Activated CD4-positive, alpha-beta T cell treated with anti-CD3 and anti-CD28 coated beads, Interleukin-2, amount 50 U/mL, for 48 hours (primary cell): ENCODE results near the gene PHF21A.
"Not testable (repeated sequence)": the region's sequence is repeated elsewhere in the genome, so short reads cannot be mapped to it uniquely, and the experiment has no call there.

Source experiments
- DNase-seq, 2 experiments: peaks; one replicate each; pipeline ENCODE4 v3.0.0-alpha.2; 2020

PHF21A gene

DNA sequence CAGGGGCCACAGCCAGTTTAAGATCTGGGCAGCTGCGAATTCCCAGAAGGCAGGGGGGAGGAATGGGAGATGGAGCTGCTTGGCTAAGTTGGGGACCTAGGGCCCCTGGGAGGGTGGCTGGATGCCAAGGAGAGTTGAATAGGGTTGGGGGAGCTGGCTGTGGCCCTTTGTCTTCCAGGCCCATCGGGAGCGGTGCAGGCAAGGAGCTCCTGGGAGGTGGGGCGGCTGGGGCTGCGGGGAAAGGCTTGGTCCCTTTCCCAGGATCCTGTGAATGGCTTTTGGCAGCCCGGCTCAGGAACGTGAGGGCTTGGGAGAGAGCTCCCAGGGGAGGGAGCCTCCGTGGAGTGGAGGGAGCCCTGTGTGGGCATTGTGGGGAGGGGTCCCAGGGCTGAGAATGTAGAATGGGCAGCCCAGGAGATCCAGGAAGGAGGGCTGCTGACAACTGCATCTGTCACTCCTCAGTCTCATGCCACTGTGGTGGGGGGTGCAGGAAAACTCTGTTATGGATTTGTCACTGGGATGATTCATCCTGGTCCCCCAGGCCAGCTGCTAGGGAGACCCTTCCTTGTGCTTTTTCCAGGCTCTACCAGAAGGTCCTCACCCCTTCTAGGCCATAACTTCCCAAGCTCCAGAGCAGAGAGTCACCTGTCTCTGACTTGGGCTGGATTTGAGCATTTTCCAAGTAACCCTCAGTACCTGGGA is 220.2 kb downstream of the PHF21A start:
- DNase-seq = no peak

DNA sequence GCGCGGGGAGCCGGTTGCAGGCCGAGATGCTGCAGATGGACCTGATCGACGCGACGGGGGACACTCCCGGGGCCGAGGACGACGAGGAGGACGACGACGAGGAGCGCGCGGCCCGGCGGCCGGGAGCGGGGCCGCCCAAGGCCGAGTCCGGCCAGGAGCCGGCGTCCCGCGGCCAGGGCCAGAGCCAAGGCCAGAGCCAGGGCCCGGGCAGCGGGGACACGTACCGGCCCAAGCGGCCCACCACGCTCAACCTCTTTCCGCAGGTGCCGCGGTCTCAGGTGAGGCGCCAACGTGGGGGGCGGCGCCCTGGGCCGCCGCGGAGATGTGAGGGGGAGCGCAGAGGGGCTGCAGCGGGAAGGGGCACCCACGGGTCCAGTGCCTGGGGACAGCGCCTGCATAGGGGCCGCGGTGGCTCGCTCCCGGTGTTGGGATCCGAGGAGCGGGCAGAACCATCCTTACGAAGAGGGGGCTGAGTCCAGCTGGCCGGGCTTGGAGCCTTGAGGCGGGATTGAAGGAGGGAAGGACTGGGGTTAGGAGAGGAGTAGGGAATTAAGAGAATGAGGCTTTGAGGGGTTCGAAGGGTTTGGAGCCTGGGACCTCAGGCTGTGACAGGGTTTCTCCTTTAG is 221.0 kb downstream of the PHF21A start:
- not testable (repeated sequence) for DNase-seq

DNA sequence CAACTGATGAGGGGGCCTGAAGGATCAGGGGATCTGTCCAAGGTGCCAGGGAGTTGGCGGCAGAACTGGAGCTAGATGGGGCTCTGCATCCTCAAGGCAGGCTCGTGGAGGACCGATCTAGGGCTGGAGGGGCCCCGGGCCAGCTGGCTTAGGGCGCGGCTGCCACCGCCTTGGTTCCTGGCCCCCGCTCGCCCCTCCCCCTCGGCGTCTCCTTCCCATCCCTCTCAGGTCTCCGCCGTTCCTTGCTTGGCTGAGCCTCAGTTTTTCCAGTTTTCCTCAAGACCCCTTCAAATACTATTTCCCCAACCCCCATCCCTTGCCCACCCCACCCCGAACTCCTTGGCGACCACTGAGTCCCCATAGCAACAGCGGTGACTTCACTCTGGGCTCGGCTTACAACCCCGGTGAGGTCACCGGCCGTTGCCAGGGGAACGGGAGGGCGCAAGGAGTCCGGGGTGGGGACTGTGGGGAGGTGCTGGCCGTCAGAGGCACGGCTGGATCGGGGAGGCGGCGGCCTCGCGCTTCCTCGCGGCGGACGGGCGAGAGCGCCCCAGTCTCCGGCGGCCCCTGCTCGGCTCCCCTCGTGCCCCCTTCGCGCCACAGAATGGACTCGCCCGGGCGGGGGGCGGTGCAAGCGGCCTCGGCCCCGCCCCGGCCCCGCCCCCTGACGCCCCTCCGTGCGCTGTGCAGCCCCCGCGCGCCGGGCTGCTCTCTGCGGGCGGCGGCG is 221.6 kb downstream of the PHF21A start:
- peak; percentile 65 to 69 for DNase-seq

DNA sequence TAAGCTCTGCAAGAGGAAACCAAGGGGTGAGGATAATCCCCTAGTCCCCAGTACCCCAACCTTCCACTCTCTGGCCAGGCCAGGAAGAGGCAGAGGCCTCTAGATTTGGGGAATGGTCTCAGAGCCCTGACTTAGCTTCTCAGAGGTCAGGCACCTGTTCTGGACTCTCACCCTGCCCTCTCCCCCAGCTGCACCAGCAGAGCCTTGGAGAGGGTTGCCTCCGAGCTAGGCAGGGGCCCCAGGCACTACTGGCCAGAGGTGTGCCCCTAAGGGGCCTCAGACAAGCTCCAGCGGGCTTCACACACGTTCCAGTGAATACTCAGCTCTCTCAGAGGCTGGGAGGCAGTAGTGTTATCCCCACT is 222.2 kb downstream of the PHF21A start:
- no peak for DNase-seq

DNA sequence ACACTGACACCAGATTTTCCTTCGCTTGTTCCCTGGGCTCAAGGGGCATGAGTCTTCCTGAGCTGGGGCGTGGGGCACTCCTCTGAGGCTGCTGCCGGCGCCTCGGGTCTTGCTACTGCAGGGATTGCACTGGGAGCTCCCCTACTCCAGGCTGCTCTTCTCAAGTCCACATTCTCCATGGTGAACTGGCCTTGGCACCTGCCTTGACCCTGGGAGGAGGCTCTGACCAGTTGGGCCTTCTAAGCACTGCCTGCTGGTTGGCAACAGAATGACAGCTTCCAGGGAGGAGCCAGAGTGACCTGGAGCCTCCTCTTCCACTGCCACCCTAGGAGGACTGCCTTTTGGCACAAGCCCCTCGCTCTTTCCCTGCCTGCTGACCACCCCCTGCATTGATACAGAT is 223.7 kb downstream of the PHF21A start:
- DNase-seq = no peak

DNA sequence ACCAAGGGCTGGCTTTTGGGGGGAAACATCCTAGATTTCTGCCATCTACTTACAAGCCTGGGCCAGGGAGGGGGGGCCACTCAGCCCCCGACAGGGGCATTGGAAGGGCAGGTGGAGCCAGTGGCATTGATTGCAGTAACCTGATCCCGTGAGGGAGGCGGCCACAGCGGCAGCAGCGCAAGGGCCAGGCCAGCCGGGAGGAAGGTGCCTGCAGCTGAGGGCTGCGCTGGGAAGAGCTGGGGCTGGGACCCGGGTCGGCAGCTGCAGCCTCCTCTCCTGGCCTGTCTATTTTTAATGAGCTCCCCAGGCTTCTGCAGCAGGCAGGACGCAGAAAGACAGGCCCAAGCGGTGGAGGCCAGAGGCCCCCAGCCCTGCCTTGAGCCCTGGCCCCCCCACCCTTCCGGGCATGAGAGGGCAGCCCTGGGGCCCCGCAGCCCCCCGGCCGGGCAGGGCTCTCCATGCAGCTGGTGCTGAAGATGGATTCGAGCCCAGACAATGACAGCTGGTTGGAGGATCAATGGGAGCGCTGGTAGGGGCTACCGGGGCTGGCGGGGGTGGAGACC is 224.8 kb downstream of the PHF21A start:
- no peak for DNase-seq

DNA sequence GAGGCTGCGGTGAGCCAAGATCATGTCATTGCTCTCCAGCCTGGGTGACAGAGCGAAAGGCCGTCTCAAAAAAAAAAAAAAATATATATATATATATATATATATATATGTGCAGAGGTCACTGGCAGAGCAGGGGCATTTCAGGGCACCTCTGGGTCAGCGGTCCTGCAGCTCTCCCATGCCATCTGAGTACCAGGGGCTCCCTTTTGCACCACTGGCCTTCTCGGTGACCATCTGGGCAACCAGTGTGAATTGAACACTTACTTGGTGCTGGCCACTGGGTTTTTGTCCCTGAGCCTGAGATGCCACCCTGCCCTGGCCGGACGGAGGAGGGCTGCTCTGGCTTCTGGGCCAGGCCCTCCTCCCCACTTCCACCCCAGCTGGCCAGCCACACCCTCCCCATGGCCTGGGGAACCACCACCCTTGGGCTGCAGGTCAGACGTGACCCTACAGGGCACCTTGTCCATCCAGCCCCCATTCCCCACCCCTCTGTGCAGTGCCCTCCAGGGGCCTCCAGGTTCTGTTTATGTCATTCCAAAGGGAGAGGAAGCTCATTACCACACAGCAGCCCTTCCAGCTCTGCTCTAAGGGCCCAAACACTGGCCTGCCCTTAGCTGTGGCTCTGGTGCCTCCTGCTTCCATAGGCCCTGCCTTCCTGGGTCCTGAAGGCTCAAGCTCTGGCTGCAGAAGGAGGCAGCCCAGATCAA is 225.5 kb downstream of the PHF21A start:
- no peak for DNase-seq

DNA sequence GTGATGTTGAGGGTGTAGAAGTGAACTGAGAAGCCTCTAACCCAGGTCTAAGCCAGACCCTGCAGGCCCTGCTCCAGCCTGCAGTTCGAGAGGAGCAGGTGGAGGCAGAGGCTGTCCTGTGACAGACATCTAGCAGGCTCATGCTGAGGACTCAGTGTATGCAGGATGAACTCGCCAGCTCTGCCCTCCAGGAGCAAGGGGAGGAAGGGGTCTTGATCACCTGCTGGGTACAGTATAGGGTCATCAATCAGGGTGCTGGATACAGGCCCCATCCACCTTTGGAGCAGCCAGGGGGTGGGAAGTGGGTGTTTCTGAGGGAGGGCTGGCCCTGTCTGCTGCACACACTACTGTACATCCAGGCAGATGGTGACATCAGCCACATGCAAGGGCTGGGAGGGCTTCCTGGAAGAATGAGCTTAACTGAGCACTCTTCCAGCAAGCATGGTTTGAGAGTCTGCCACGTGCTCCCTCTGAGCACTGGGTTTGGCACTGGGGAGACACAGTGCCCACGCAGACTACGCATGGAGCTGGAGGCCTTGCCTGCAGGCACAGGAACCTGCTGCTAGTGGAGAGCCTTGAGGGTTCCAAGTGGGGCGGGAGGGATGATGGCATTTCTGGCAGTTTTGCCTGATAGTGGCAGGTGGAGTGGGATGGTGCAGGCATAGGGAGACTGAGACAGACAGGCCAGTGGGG is 226.6 kb downstream of the PHF21A start:
- DNase-seq = no peak

DNA sequence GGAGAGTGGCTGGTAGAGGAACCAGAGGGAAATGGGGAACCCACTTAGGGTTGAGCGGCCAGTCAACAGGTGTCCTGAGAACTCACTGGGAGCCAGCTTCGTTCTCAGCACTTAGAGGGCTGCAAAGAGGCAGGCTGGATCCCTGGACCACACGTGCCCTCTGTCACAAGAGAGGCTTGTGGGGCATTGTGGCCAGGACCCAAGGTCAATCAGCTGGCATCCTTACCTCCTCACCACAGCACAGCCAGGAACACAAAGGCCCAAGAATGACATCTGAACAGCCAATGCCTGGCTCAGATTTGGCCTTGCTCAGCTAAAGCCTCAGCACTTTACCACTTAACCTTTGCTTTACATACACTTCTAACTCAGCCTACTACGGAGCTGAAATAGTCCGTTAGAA is 228.4 kb downstream of the PHF21A start:
- no peak for DNase-seq

DNA sequence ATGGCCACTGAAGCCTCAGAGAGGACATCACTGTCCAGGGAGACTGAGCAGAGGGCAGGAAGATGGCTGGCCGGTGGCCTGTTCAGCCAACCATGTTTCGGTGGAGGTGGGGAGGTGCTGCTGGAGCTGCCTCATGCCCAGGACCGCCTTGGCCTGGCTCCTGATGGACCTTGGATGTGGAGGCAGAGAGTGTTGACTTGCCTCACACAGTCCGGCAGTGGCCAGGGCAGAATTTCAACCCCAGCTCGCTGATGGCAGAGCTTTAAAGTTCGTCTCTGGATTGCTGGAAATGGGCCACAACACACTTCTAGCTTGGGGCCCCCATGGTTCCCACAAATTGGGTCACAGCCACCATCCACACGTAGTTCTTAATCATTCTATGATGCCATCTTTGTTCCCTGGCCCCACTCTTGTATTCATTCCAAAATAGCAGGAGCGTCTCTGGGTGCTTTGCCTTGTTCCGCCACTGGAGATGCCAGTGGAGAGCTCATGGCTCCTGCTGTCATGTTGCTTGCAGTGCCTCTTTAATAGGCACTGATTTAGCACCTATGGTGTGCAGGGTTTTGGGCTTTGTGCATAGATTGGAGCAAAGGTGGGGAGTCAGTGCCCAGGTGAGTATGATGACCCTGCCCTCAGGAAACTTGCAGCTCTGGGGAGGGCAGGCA is 230.2 kb downstream of the PHF21A start:
- DNase-seq = no peak

DNA sequence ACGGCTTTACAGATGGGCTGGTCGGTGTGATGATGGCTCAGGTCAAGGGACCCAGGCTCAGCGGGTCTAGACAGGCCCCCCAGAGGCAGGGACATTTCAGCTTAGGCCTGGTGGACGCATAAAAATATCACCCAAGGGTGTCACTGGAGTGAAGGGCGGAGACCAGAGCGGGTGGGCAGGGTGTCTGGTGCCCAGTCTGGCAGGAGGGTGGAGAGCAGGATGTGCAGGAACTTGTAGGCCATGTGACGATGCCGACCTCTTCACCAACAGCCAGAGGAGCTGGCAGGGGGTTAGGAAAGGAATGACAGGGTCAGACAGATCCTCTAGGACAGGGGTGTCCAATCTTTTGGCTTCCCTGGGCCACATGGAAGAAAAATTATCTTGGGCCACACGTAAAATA is 231.3 kb downstream of the PHF21A start:
- no peak for DNase-seq

DNA sequence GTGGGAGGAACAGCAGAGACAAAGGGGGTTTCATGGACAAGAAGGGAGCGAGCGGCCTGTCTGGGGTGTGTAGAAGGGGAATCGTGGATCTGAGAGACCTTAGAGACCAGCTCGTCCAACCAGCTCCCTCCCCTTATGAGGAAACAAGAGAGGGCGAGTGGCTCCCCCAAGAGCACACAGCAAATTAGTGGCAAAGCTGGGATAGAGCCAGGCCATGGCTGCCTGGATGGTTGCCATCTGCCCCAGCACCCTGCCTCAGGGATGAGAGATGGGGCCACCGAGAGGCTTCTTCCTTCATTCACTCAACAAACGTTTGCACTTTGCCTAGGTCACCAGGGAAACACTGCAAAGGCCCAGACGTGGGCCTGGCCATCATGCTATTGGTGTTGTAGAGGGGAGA is 231.7 kb downstream of the PHF21A start:
- DNase-seq = no peak

DNA sequence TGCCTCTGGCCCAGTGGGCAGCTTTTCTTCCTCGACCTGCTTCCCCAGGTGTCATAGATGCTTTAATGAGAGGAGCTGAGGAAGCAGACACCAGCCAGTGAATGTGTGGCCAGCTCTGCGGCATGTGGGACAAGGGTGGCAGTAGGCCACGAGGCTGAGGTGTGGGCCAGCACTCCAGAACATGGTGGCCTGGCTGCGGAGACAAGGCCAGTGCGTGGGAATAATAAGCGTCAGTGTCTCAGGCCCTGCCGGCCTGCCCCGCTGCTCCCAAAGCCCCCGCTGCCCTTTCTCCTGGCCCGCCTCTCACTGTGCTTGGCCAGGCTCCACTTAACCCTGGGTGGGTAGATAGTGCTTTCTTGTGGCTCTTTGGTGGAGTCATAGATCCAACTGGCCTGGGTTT is 233.7 kb downstream of the PHF21A start:
- DNase-seq = no peak

DNA sequence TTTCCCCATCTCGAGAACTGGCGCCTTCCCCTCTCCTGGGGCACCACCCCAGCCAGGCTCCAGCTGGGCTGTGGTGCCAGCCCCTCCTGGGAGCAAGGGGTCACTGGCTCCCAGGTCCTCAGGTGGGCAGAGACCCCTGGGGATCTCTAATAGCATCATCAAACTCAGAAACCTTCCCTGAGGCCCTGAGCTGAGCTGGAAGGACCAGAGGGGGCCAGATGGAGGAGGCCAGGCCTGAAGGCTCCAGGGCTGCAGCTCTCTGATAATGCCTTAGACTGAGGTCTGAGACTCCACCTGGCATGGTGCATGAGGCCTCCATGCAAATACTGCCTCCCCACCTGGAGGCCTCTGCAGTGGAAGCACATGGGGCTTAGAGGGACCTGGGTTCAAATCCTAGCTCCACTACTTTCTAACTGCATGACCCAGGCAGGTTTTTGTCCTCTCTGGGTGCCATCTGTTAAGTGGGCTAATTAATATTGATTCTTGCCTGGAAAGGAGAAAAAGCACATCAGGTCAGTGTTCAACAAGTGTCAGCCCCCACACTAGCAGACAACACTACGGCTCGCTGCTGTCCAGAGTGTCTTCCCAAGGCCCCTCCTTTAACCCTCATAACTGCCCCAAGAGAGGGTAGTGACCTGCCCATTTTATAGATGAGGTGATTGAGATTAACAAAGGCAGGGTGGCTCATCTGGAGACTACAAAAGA is 234.3 kb downstream of the PHF21A start:
- no peak for DNase-seq

DNA sequence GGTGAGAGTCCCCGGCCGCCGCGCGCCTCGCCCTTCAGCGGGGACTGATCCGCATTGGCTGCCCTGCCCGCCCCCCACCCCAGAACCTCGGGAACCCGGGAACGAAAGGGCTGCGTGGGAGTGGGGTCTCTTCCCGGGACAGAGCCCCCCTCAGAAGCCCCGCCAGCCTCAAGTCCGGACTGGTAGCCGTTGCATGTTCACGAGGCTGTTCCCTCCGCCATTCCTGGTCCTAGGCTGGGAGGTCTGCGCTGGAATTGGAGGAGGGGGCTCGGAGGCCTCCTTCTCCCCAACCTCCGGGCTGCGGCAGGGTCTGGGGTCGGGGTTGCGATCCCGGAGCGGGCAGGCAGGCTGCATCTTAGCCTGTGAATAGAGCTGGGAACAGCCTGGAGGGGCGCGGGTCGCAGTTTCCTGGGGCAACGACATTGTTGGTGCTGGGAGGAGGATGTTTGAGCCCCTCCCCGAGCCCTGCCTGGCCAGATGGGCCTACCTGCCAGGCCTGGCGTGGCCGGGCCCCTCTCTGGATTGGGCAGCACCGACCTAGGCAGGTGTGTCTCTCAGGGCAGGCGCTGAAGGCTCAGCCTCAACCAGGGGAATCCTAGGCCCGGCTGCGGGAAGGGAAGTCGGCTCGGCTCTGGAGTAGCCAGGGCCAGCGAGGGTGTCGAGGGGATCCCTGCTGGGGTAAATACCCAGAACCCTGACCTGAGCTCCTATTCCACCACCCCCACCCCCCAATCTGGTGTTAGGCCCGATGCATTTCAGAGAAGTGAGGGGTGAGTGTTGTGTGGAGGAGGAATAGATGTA is 235.1 kb downstream of the PHF21A start:
- no peak for DNase-seq

DNA sequence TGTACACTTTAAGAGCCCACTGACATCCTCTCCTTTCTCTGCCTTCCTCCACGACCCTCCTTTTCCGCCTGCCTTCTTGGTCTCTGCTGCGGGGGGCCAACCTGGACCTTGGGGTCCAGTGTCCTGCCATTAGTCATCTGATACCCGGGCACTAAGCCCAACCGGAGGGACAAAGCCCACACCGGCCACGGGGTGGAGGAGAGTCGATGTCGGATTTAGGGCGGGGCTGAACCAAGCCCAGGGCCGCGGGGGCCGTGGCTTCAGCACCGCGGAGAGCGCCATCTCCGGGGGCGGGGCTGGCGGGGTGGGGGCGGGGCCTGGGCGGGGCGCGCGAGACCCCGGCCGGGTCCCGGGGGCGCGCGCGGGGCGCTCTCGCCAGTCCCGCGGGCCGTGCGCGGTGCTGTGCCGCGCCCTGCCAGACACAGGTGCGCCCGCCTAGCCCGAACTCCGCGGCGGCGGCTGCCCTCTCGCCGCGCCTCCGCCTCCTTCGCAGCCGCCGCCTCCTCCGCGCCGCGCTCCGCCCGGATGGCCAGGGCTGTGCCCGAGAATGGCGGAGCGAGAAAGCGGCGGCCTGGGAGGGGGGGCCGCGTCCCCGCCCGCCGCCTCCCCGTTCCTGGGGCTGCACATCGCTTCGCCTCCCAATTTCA is 235.9 kb downstream of the PHF21A start, which contains the start of gene MAPK8IP1:
TSS of gene MAPK8IP1 (plus strand) at position 378 of the 647 bp plus-strand sequence. CDS start at position 548, 170 bp downstream.
- DNase-seq = peak; percentile 46 to 54

DNA sequence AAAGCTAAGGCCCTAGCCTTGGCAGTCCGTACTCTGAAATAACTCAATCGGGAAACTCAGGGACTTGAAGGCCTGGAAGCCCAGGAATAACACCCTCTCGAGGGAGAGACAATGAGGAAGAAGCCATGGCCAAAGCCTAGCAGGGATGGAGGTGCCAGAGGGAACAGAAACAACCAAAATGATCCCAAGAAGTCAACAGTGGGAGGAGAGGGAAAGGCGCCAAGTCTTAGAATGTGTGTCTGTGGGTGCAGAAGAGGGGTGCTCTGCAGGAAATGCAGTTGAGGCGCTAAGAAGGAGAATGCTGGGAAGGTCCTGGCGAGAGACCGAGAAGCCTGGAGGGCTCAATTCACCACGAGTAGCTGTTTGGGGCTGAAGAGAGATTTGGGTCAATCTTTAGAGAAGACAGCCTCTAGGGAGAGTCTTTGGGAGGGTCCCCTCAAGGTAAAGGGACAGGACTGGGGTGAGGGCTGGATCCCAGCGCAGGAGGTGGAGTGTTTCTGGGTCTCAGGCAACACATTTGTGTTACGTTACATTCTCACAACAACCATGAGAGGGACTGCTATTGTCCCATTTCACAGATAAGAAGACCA is 236.6 kb downstream of the PHF21A start:
- DNase-seq = no peak
